ENCODE results near the gene NPTN.
"Not testable (repeated sequence)": the region's sequence is repeated elsewhere in the genome, so short reads cannot be mapped to it uniquely, and the experiment has no call there.

NPTN gene

GRCh38 chr15:73600413-73601335 lies 32.5 kb downstream of the NPTN start:
- no peak for DNase-seq (ENCODE audit: low spot score)

DNA sequence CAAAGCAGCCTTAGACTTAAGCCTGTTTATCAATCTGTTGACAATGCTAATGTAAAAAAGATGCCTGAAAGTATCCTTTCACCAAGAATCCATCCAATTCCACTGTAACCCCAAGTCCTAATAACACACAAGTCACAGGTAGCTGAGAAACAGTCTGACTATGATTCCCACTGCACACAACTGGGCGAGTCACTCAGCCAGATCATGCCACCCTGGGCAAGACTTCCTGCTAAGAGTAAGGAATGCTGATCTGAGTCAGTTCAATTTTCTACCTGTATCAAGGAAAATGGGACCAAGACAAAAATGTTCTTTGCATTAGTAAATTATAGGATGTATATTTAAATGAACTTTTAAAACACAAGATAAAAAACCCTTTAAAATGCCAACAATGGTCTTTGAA lies 33.3 kb downstream of the NPTN start:
- DNase-seq (ENCODE audit: low spot score) = peak; percentile 25

DNA sequence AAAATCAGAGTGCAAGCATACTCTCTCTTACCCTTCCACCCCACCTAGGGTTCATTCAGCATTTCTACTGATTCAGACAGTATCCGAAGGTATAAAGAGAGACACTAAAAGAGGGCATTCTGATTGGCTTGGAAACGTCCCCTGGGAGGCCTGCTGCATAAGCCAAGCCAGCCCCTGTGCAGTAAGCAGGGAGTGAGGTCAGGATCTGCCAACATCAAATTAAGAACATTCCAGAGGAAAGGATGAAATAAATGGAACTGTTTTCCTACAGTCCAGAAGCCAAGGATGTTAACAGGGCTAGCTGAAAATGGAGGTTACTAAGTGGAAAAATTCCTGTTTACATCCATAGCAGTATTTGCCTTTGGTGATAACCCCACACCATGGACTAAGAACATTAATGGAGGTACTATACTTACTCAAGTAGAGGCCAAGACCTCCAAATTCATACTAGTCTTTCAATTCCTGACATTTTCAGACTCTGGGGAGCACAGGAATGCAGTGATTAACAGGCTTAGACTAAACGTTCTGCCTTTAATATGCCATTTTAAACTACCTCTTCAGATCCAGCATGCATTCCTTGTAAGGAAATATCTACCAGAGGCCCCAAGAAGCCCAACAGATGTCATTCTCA lies 34.5 kb downstream of the NPTN start:
- DNase-seq (ENCODE audit: low spot score) = no peak

DNA sequence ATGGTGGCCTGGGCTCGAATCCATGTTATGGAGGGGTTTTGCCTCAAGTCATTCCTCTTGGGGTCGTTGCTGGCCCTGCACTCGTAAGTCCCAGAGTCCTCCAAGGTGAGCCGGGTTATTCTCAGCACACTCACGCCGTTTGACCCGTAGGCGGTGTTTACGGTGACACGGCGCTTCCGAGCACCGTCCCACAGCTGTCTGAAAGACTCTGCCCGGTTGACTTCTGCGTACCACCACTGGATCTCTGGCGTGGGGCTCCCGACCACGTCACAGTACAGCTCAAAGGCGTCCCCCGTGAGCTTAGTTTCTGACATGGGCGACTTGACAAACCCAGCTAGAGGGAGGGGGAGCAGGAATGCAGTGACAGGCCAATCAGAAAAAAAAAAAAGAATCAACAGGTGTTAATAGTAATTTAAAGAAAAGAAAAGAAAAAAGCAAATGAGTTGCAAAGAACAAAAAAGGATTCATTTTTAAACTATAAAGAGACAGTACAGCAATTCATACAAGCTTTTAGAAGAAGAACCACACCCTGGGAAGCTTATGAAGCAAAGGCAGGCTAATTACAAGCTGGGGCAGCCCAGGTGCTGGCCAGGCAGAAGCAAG lies 36.1 kb downstream of the NPTN start:
- no peak for DNase-seq (ENCODE audit: low spot score)

DNA sequence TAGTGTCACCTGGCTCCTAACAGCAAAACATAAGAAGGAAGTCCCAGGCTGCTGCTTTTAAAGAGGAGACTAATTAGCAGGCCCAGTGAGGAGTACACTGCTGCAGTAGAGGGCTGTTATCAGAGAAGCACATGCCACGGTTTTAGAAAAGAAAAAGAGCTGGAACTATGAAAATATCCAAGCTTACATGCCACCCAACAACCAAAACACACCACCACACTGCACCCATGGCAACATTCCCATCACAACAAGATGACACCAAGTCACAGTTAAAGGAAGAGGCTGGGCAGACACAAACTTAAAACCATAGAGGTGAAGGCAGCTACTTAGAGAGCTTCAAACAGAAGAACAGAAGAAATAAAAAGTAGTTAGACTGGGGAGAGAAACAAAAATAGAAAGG lies 37.0 kb downstream of the NPTN start:
- DNase-seq (ENCODE audit: low spot score) = no peak

GRCh38 chr15:73594109-73594508 lies 39.1 kb downstream of the NPTN start:
- no peak for DNase-seq (ENCODE audit: low spot score)

- DNase-seq (ENCODE audit: low spot score) = no peak
These were observed 39.7 kb downstream of the NPTN start for GRCh38 chr15:73593304-73594074.

DNA sequence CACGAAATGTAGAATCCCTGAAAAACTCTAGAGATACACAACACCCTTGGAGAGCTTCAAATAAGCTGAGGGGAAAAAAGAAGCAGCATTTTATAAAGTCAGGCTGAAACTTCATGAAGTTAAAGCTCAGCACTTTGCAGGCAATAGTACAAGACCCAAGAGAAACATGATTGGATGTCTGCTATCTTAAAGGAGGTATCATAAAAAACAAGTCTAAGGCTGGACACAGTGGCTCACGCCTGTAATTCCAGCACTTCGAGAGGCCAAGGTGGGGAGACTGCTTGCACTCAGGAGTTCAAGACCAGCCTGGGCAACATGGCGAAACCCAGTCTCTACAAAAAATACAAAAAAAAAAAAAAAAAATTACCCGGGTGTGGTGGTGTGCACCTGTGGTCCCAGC lies 42.9 kb downstream of the NPTN start:
- no peak for DNase-seq (ENCODE audit: low spot score)

DNA sequence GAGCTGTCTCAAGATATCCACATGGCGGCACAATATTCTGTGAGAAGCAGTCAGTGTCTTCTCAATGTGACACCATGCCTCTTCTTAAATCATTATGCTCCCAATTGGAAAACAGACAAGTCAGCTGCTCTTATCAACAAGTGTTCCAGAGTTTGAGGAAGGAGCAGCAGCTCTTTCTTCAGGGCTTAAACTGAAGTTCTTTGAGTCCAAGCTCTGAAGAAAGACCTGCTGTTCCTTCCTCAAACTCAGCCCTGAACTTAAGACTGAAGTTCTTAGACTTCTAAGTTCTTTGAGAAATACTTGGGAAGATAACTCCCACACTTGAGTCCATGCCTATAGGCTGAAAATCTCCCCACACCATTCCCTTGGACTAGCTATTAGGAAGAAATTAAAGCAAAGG lies 43.4 kb downstream of the NPTN start:
- DNase-seq (ENCODE audit: low spot score) = no peak

DNA sequence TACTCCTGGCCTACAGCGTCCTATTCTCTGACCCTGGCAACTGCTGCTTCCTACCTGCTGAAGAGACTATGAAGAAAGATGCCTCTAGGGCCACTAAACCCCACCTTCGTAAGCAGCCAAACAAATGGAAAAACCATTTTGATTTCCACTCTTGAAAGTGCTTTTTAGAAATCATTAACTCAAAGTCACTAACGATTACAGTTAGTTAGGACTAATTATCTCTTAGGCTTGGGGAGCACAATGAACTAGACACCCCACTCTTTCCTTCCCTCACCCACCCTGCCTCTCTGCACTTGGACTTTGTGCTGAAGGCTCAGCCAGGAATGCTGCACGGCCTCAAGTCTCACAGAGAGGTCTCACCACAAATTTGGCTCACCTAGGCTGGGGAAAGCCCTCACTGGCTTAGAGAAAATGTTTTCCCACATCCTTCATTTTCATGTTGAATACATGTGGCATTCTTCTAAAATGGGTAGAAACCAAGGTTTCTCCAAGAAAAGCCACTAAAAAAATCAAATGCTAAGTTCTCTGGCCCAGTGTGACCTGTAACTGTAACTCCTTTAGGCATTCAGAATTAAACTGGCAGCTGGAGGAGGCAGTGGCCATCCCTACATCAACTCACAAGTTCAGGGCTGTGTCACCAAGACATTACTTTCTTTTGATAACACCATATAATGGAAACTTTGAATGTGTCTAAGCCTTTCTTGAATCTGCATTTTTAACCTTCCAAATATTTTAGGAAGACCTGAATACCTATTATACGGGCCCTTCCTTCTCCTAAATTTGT lies 47.1 kb downstream of the NPTN start:
- no peak for DNase-seq (ENCODE audit: low spot score)

DNA sequence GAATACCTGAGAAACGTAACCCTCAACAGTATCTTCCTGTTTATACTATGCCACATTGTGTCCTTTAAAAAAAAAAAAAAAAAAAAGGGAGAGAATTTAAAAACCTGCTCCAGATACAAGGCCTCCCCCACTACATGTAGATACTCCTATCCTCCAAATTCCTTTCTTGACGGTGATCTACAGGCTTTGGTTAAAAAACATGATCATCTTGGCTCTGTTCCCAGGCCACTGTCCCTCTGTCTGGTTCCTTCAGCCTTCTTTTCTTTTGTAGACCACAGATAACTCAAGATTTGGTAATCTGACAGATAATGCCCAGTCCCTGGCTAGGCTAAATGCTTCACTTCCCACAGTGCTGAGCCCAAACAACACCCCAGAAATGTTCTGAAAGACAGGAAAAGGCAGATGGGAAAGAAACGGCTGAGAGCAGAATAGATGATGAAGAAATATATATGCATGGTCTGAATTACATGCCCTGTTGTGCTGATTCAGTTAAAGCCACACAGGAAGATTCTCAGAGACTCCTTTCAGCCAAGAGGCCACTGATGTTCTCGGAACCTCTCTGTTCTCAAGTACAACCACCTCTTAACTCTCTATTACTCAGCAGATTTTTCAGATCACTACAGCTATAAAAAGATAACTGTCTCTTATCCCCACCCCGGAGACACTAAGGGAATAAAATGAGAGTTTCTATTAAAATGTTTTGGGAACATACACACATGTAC lies 48.3 kb downstream of the NPTN start:
- no peak for DNase-seq (ENCODE audit: low spot score)

DNA sequence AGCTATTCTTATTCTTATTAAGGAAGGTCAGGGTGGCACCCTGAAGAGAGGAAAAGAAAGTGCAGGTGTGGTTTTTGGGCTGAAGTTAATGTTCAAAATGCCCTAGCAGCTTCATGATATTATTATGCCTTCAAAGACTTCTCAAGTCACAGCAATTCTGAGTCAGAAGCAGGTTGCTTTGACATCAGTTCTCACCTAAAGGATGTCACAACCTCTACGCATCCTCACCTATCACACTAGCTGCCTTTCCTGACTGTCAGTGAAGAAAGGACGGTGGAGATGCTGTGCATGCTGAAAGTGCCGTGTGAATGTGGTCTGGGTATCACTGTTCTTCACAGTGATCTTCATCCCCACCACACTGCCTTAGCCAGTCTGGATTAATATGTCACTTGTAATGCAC lies 49.6 kb downstream of the NPTN start:
- DNase-seq (ENCODE audit: low spot score) = no peak

DNA sequence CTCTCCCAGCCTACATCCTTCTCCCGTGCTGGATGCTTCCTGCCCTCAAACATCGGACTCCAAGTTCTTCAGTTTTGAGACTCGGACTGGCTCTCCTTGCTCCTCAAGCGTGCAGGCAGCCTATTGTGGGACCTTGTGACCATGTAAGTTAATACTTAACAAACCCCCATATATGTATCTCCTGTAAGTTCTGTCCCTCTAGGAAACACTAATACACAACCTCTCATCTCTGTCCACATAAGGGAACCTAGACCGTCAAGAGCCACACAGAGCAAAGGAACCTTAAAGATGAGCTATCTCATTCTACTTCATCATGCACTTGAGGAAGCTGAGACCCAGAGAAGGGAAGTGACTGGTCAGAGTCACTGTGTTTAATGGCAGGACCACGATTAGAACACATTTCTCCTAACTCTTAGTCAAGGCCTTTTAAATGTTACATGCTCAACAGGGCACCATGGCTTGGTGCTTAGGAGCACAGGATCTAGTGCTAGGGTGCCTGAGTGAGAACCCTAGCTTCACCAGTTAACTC lies 50.3 kb downstream of the NPTN start:
- no peak for DNase-seq (ENCODE audit: low spot score)

DNA sequence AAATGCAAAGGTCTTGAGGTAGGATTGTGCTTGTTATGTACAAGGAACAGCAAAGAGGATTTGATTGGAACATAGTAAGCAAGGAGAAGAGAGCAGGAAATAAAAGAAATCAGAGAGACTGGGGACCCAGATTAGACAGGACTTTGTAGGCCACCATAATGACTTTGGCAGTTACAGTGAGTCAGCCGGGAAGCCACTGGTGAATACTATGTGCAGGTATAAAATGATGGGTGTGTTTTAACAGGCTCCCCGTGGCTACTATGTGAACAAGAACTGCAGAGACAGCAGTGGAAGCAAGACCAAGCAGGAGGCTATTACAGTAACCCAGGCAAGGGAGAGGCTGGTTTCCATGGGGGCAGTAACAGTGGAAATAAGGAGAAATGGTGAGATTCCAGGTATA lies 55.2 kb downstream of the NPTN start:
- DNase-seq (ENCODE audit: low spot score) = no peak

- not testable (repeated sequence) for DNase-seq (ENCODE audit: low spot score)
These were observed 55.6 kb downstream of the NPTN start for GRCh38 chr15:73577593-73577992.

DNA sequence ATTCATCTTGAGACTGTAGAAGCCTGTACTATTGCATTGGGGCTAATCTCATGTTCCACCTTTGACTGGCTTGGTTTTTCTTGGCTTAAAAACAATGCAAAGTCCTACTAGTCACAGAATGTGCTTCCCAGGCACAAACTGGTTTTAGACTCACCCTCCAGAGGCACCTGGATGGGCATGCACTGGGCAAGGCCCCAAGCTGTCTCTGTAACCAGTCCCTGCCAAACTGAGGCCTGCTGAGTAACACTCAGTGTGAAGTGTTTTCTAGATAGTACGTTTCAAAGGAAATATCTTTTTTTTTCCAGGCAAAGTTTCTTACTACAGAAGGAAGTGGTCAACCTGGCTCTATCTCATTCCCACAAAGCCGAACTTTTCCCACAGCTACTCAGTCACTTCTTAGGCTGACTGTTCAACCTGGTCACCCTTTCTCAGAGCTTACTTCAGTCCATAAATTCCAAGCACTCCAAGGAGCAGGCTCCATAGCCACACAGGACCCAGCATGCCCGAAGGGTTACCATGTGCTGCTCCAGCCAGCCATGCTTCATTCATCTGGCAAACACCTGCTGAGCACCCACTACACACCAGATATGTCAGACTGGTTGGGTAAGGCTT lies 57.4 kb downstream of the NPTN start:
- no peak for DNase-seq (ENCODE audit: low spot score)

- no peak for DNase-seq (ENCODE audit: low spot score)
These were observed 59.6 kb downstream of the NPTN start for GRCh38 chr15:73573572-73573971.

- DNase-seq (ENCODE audit: low spot score) = no peak
These were observed 60.2 kb downstream of the NPTN start for GRCh38 chr15:73573037-73573436.

- no peak for DNase-seq (ENCODE audit: low spot score)
These were observed 60.9 kb downstream of the NPTN start for GRCh38 chr15:73572296-73572695.

DNA sequence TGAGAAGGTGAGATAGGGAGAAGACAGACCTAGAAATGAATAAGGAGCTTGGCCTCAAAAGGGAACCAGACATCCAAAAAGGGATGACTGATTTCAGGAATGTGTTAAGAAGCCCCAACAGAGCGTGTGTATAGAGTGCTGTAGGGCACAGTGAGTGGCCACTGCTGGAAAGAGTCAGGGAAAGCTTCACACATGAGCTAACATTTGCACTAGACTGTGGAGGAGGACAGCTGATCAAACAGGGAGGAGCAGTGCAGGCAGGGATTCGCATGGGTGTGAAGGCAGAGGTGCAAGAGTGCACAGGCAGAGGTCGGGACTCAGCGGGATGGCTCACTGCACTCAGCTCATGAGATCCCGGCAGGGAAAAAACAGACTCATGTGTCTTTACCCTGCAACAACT lies 61.8 kb downstream of the NPTN start:
- DNase-seq (ENCODE audit: low spot score) = no peak

Data from SW480 (cell line).